ENCODE data around the gene FOXO6. TPM values are rescaled to one million over a fixed set of nuclear protein-coding genes. Genes with fewer than 3 reads are reported as not detected.

The FOXO6 gene
- total RNA-seq, 4 donors from 2014 or later, result 0.14 to 4.1 TPM; not detected in 2

- no peak for TF ChIP-seq EP300 (IDR thresholded peaks at IDR 0.05; ENCODE audit: low read depth)
- TF ChIP-seq POLR2AphosphoS5 (IDR thresholded peaks at IDR 0.05), result no peak
- TF ChIP-seq POLR2A (IDR thresholded peaks at IDR 0.05), result no peak
- in situ Hi-C loops (cut with MboI; ENCODE audit: low pct_ligation_motif_present in 1 of 4, low pct_unique_long_range_greater_than_20kb in 1 of 4, low sequenced_read_pairs in 3 of 4), result no loop called here
- Histone ChIP-seq H3K27me3 (no peaks in the 10 kb centered on the region), H3K9me3 (no peaks in the 10 kb centered on the region), H3K4me1 (no peaks in the 10 kb centered on the region), H3K27ac (no peak overlapping the region), H3K36me3 (no peaks in the 10 kb centered on the region), H3K4me3 (no peak overlapping the region)
- WGBS, 2 donors (ENCODE audit: low coverage in 1 of 2), result 72% methylated on average over 2 of the region's 2 CpGs; no CpG with 5 or more reads in 1 of the 2 donors
- intact Hi-C loops (cut with DNase I; ENCODE audit: low total_unique reads), result no loop called here
- DNase-seq, result no peak
Measured at GRCh38 chr1:41350055-41350378, 11.2 kb upstream of the FOXO6 start.

- TF ChIP-seq CTCF (IDR thresholded peaks at IDR 0.05) (no peak), POLR2AphosphoS5 (IDR thresholded peaks at IDR 0.05) (no peak), POLR2A (IDR thresholded peaks at IDR 0.05) (no peak), EP300 (IDR thresholded peaks at IDR 0.05; ENCODE audit: low read depth) (no peak)
- no peak for DNase-seq
- no peaks in the 10 kb centered on the region for H3K36me3 ChIP-seq
- H3K27ac ChIP-seq, result no peak overlapping the region
- H3K27me3 ChIP-seq, result no peaks in the 10 kb centered on the region
- H3K9me3 ChIP-seq, result no peaks in the 10 kb centered on the region
- H3K4me1 ChIP-seq, result no peaks in the 10 kb centered on the region
- intact Hi-C loops (cut with DNase I; ENCODE audit: low total_unique reads), result no loop called here
- 81 to 89% methylated on average over 3 to 6 of the region's 6 CpGs for WGBS, 2 donors (ENCODE audit: low coverage in 1 of 2)
- H3K4me3 ChIP-seq, result no peak overlapping the region
- in situ Hi-C loops (cut with MboI; ENCODE audit: low pct_ligation_motif_present in 1 of 4, low pct_unique_long_range_greater_than_20kb in 1 of 4, low sequenced_read_pairs in 3 of 4), result no loop called here
Measured at GRCh38 chr1:41351262-41352151, 9.7 kb upstream of the FOXO6 start.

GRCh38 chr1:41353744-41354143, 7.5 kb upstream of the FOXO6 start:
- WGBS, 2 donors (ENCODE audit: low coverage in 1 of 2), result 74% methylated on average over 9 of the region's 9 CpGs; no CpG with 5 or more reads in 1 of the 2 donors

GRCh38 chr1:41354956-41355355, 6.3 kb upstream of the FOXO6 start:
- H3K4me1 ChIP-seq, result peaks cover 10 to 26% (median 24%) of the 10 kb centered on the region in 4 donors
- in situ Hi-C loops (cut with MboI; ENCODE audit: low pct_ligation_motif_present in 1 of 4, low pct_unique_long_range_greater_than_20kb in 1 of 4, low sequenced_read_pairs in 3 of 4), result no loop called here
- H3K4me3 ChIP-seq, result no peak overlapping the region
- H3K36me3 ChIP-seq, result no peaks in the 10 kb centered on the region
- no peak for TF ChIP-seq POLR2A (IDR thresholded peaks at IDR 0.05)
- TF ChIP-seq EP300 (IDR thresholded peaks at IDR 0.05; ENCODE audit: low read depth), result no peak
- no peak for TF ChIP-seq POLR2AphosphoS5 (IDR thresholded peaks at IDR 0.05)
- TF ChIP-seq CTCF (IDR thresholded peaks at IDR 0.05), result no peak
- no peaks in the 10 kb centered on the region for H3K27me3 ChIP-seq
- 85 to 87% methylated on average over 3 of the region's 3 CpGs for WGBS, 2 donors (ENCODE audit: low coverage in 1 of 2)
- intact Hi-C loops (cut with DNase I; ENCODE audit: low total_unique reads), result no loop called here
- no peak for DNase-seq
- H3K9me3 ChIP-seq, result no peaks in the 10 kb centered on the region
- no peak overlapping the region for H3K27ac ChIP-seq

More at GRCh38 chr1:41353744-41354143, 7.5 kb upstream of the FOXO6 start:
- peaks cover 7 to 14% (median 13%) of the 10 kb centered on the region in 4 donors for H3K4me1 ChIP-seq
- in situ Hi-C loops (cut with MboI; ENCODE audit: low pct_ligation_motif_present in 1 of 4, low pct_unique_long_range_greater_than_20kb in 1 of 4, low sequenced_read_pairs in 3 of 4), result no loop called here
- no peak overlapping the region for H3K27ac ChIP-seq
- no peak for TF ChIP-seq POLR2A (IDR thresholded peaks at IDR 0.05)
- no peak for TF ChIP-seq CTCF (IDR thresholded peaks at IDR 0.05)
- TF ChIP-seq EP300 (IDR thresholded peaks at IDR 0.05; ENCODE audit: low read depth), result no peak
- no peak for TF ChIP-seq POLR2AphosphoS5 (IDR thresholded peaks at IDR 0.05)
- intact Hi-C loops (cut with DNase I; ENCODE audit: low total_unique reads), result no loop called here
- H3K36me3 ChIP-seq, result no peaks in the 10 kb centered on the region
- no peak overlapping the region for H3K4me3 ChIP-seq
- DNase-seq, result no peak
- no peaks in the 10 kb centered on the region for H3K9me3 ChIP-seq
- H3K27me3 ChIP-seq, result no peaks in the 10 kb centered on the region

Data from transverse colon (tissue), 4 donors.